Skeletal muscle tissue (tissue), 4 donors: ENCODE measurements around the gene CARD8. TPM values are rescaled to one million over a fixed set of nuclear protein-coding genes. Genes with fewer than 3 reads are reported as not detected.
"Not testable (repeated sequence)": the region's sequence is repeated elsewhere in the genome, so short reads cannot be mapped to it uniquely, and the experiment has no call there.

Source experiments
- H3K27ac ChIP-seq: one replicate; pipeline ENCODE4 v1.7.0; 2013; ENCODE audit warnings: mild to moderate bottlenecking, low read depth, low read length, inconsistent platforms
- H3K27me3 ChIP-seq, 3 donors: one replicate each; pipeline ENCODE4 v1.7.0; 2013; ENCODE audit warnings: low read length in 3 of 3; ENCODE audit not compliant: control insufficient read depth in 3 of 3, insufficient read depth in 3 of 3
- H3K36me3 ChIP-seq, 3 donors: one replicate each; pipeline ENCODE4 v1.7.0; 2013; ENCODE audit warnings: low read length in 3 of 3; ENCODE audit not compliant: control insufficient read depth in 3 of 3, insufficient read depth in 3 of 3
- H3K4me1 ChIP-seq, 3 donors: one replicate each; pipeline ENCODE4 v1.7.0; 2013; ENCODE audit warnings: low read length in 3 of 3, mild to moderate bottlenecking in 3 of 3; ENCODE audit not compliant: control insufficient read depth in 3 of 3, insufficient read depth in 3 of 3
- H3K4me3 ChIP-seq, 3 donors: one replicate each; pipeline ENCODE4 v1.7.0; 2013; ENCODE audit warnings: low read length in 3 of 3
- H3K9ac ChIP-seq, 3 donors: one replicate each; pipeline ENCODE4 v1.7.0; 2013; ENCODE audit warnings: low read length in 3 of 3, mild to moderate bottlenecking in 3 of 3, moderate library complexity in 2 of 3, low read depth in 1 of 3
- H3K9me3 ChIP-seq, 3 donors: one replicate each; pipeline ENCODE4 v1.7.0; 2013; ENCODE audit warnings: low read length in 3 of 3; ENCODE audit not compliant: control insufficient read depth in 3 of 3
- total RNA-seq: library from RNA; depleted of rRNA; stranded (reverse); fragments of >200 nt; gene quantifications from one replicate; pipeline ENCODE4 v1.2.3, GENCODE V29; 2014
- donor health status: Osteomylitis.

Gene CARD8
- total RNA-seq, 1 donor from 2014 or later: 26.6 TPM

GRCh38 chr19:48291489-48291815 lies 35.7 kb upstream of the CARD8 start:
- H3K27me3 ChIP-seq: peaks cover 5 to 13% (median 5%) of the 10 kb centered on the region in 3 donors
- not testable (repeated sequence) for H3K9me3 ChIP-seq, H3K27ac ChIP-seq, H3K9ac ChIP-seq, H3K36me3 ChIP-seq, H3K4me1 ChIP-seq
- peak overlapping the region in 2 of 3 donors; percentile 65 to 68 for H3K4me3 ChIP-seq

- Histone ChIP-seq H3K4me3 (peak overlapping the region; percentile 65 to 69 (median 68)), H3K27me3 (peaks cover 5 to 13% (median 5%) of the 10 kb centered on the region in 3 donors), H3K36me3 (no peaks in the 10 kb centered on the region), H3K4me1 (peaks cover 5 to 9% (median 8%) of the 10 kb centered on the region in 3 donors), H3K27ac (no peak overlapping the region), H3K9me3 (peaks cover 0 to 3% (median 3%) of the 10 kb centered on the region in 3 donors), H3K9ac (peak overlapping the region in 2 of 3 donors; percentile 43 to 54)
Measured at GRCh38 chr19:48290771-48291488, 35.2 kb upstream of the CARD8 start.

GRCh38 chr19:48290401-48290770 lies 34.7 kb upstream of the CARD8 start:
- H3K4me1 ChIP-seq: peaks cover 5 to 9% (median 8%) of the 10 kb centered on the region in 3 donors
- no peaks in the 10 kb centered on the region for H3K36me3 ChIP-seq
- H3K27me3 ChIP-seq: peaks cover 5 to 9% (median 5%) of the 10 kb centered on the region in 3 donors
- H3K4me3 ChIP-seq: peak overlapping the region in 1 of 3 donors; percentile 38
- peaks cover 0 to 3% (median 3%) of the 10 kb centered on the region in 3 donors for H3K9me3 ChIP-seq
- no peak overlapping the region for H3K27ac ChIP-seq
- H3K9ac ChIP-seq: no peak overlapping the region

- Histone ChIP-seq H3K4me3 (no peak overlapping the region), H3K27me3 (peaks cover 5 to 8% (median 5%) of the 10 kb centered on the region in 3 donors), H3K9me3 (peaks cover 0 to 9% (median 7%) of the 10 kb centered on the region in 3 donors), H3K9ac (no peak overlapping the region), H3K4me1 (peaks cover 5 to 9% (median 8%) of the 10 kb centered on the region in 3 donors), H3K36me3 (peaks cover 0 to 3% (median 0%) of the 10 kb centered on the region in 3 donors), H3K27ac (no peak overlapping the region)
Measured at GRCh38 chr19:48287748-48288147, 32.0 kb upstream of the CARD8 start.

GRCh38 chr19:48284896-48285295 lies 29.2 kb upstream of the CARD8 start:
- Histone ChIP-seq H3K4me1 (no peaks in the 10 kb centered on the region), H3K4me3 (no peak overlapping the region), H3K27ac (no peak overlapping the region), H3K9me3 (peaks cover 0 to 9% (median 7%) of the 10 kb centered on the region in 3 donors), H3K36me3 (peaks cover 0 to 3% (median 0%) of the 10 kb centered on the region in 3 donors), H3K9ac (no peak overlapping the region), H3K27me3 (no peaks in the 10 kb centered on the region)

GRCh38 chr19:48283908-48284307 lies 28.2 kb upstream of the CARD8 start:
- H3K9ac ChIP-seq: no peak overlapping the region
- H3K27me3 ChIP-seq: peaks cover 0 to 4% (median 0%) of the 10 kb centered on the region in 3 donors
- H3K4me3 ChIP-seq: no peak overlapping the region
- H3K27ac ChIP-seq: no peak overlapping the region
- peaks cover 0 to 9% (median 7%) of the 10 kb centered on the region in 3 donors for H3K9me3 ChIP-seq
- peaks cover 0 to 3% (median 0%) of the 10 kb centered on the region in 3 donors for H3K36me3 ChIP-seq
- no peaks in the 10 kb centered on the region for H3K4me1 ChIP-seq

- Histone ChIP-seq H3K36me3 (peaks cover 0 to 3% (median 0%) of the 10 kb centered on the region in 3 donors), H3K27me3 (peaks cover 0 to 4% (median 0%) of the 10 kb centered on the region in 3 donors), H3K4me1 (no peaks in the 10 kb centered on the region), H3K9me3 (peaks cover 0 to 6% (median 3%) of the 10 kb centered on the region in 3 donors), H3K27ac (no peak overlapping the region), H3K9ac (no peak overlapping the region), H3K4me3 (no peak overlapping the region)
Measured at GRCh38 chr19:48279747-48280146, 24.0 kb upstream of the CARD8 start.

GRCh38 chr19:48274938-48275337 lies 19.2 kb upstream of the CARD8 start:
- Histone ChIP-seq H3K4me1 (peaks cover 0 to 9% (median 7%) of the 10 kb centered on the region in 3 donors), H3K9me3 (no peaks in the 10 kb centered on the region), H3K4me3 (no peak overlapping the region), H3K27ac (no peak overlapping the region), H3K36me3 (no peaks in the 10 kb centered on the region), H3K9ac (no peak overlapping the region), H3K27me3 (peaks cover 3 to 12% (median 4%) of the 10 kb centered on the region in 3 donors)

GRCh38 chr19:48274173-48274572 lies 18.5 kb upstream of the CARD8 start:
- Histone ChIP-seq H3K27me3 (peaks cover 3 to 8% (median 4%) of the 10 kb centered on the region in 3 donors), H3K4me1 (peaks cover 0 to 9% (median 7%) of the 10 kb centered on the region in 3 donors), H3K4me3 (no peak overlapping the region), H3K9ac (no peak overlapping the region), H3K27ac (no peak overlapping the region), H3K9me3 (no peaks in the 10 kb centered on the region), H3K36me3 (no peaks in the 10 kb centered on the region)

- H3K9ac ChIP-seq: peak overlapping the region in 1 of 3 donors; percentile 19
- H3K27me3 ChIP-seq: peaks cover 3 to 8% (median 4%) of the 10 kb centered on the region in 3 donors
- H3K27ac ChIP-seq: no peak overlapping the region
Measured at GRCh38 chr19:48271531-48272151, 15.9 kb upstream of the CARD8 start.

More at GRCh38 chr19:48271531-48272151, 15.9 kb upstream of the CARD8 start:
- Histone ChIP-seq H3K9me3 (no peaks in the 10 kb centered on the region), H3K36me3 (no peaks in the 10 kb centered on the region), H3K4me3 (peak overlapping the region; percentile 58 to 77 (median 60)), H3K4me1 (peaks cover 0 to 9% (median 7%) of the 10 kb centered on the region in 3 donors)
